WTC11 (cell line): ENCODE measurements around the gene PLD5. TPM values are rescaled to one million over a fixed set of nuclear protein-coding genes. Genes with fewer than 3 reads are reported as not detected.

Experiments
- ATAC-seq: fragments of 200-7000 bp; cut with Tn5 transposase; 2 replicates; pipeline ENCODE4 v1.10.0; 2021; ENCODE audit warnings: mild to moderate bottlenecking, moderate library complexity
- CTCF ChIA-PET: fragments of 300-600 bp; sonication (Branson Sonifier 250); formaldehyde crosslinking; loops from one replicate; lab custom pipeline; 2021; ENCODE audit warnings: antibody characterized with exemption; lab: Charles Lee
- POLR2A ChIA-PET: fragments of 350-600 bp; sonication (Branson Sonifier 250); formaldehyde crosslinking; loops from one replicate; lab custom pipeline; 2021; ENCODE audit warnings: antibody characterized with exemption; lab: Charles Lee
- DNase-seq: peaks from one replicate; pipeline ENCODE4 v3.0.0; 2021; ENCODE audit warnings: low spot score
- H3K27ac Mint-ChIP-seq: 2 replicates; pipeline ENCODE4 v1.8.0; 2021; ENCODE audit warnings: mixed read lengths
- H3K27me3 Mint-ChIP-seq: 2 replicates; pipeline ENCODE4 v1.8.0; 2021; ENCODE audit warnings: low read depth, mild to moderate bottlenecking, moderate library complexity, mixed read lengths
- H3K36me3 Mint-ChIP-seq: 2 replicates; pipeline ENCODE4 v1.8.0; 2021; ENCODE audit warnings: mixed read lengths
- H3K4me1 Mint-ChIP-seq: 2 replicates; pipeline ENCODE4 v1.8.0; 2022; ENCODE audit warnings: mixed read lengths
- H3K4me3 Mint-ChIP-seq: 2 replicates; pipeline ENCODE4 v1.8.0; 2021; ENCODE audit warnings: mild to moderate bottlenecking, moderate library complexity, mixed read lengths
- H3K9me3 Mint-ChIP-seq: 2 replicates; pipeline ENCODE4 v1.8.0; 2021; ENCODE audit warnings: mixed read lengths
- AR ChIP-seq: fragments of 250-450 bp; sonication (Bioruptor Pico); IDR thresholded peaks from 2 replicates; pipeline ENCODE4 v1.9.0; 2021; ENCODE audit warnings: mild to moderate bottlenecking
- ARID4B ChIP-seq: sonication (generic); formaldehyde crosslinking; IDR thresholded peaks from 2 replicates; pipeline ENCODE4 v1.8.0; 2023; ENCODE audit warnings: missing genetic modification reagents, mild to moderate bottlenecking, borderline replicate concordance
- FOXP4 ChIP-seq: sonication (generic); formaldehyde crosslinking; IDR thresholded peaks from 2 replicates; pipeline ENCODE4 v1.8.0; 2022; ENCODE audit warnings: mild to moderate bottlenecking, missing genetic modification reagents
- HMGA2 ChIP-seq: fragments of 250-450 bp; sonication (Bioruptor Pico); IDR thresholded peaks from 2 replicates; pipeline ENCODE4 v1.4.0; 2021; ENCODE audit warnings: mild to moderate bottlenecking, moderate library complexity
- HMGXB4 ChIP-seq: sonication (generic); formaldehyde crosslinking; IDR thresholded peaks from 2 replicates; pipeline ENCODE4 v1.8.1; 2023; ENCODE audit warnings: mild to moderate bottlenecking, moderate library complexity, missing genetic modification reagents
- MYBL2 ChIP-seq: sonication (generic); formaldehyde crosslinking; IDR thresholded peaks from 2 replicates; pipeline ENCODE4 v1.8.1; 2023; ENCODE audit warnings: mild to moderate bottlenecking, moderate library complexity, missing genetic modification reagents
- NFATC4 ChIP-seq: fragments of 250-450 bp; sonication (Bioruptor Pico); IDR thresholded peaks from 2 replicates; pipeline ENCODE4 v1.9.0; 2021; ENCODE audit warnings: mild to moderate bottlenecking
- PREB ChIP-seq: sonication (generic); formaldehyde crosslinking; IDR thresholded peaks from 2 replicates; pipeline ENCODE4 v1.8.1; 2022; ENCODE audit warnings: mild to moderate bottlenecking, missing genetic modification reagents, moderate library complexity, borderline replicate concordance
- PRRX2 ChIP-seq: fragments of 250-450 bp; sonication (Bioruptor Pico); IDR thresholded peaks from 2 replicates; pipeline ENCODE4 v1.8.0; 2021; ENCODE audit warnings: mild to moderate bottlenecking
- STAT6 ChIP-seq: sonication (generic); formaldehyde crosslinking; conservative IDR thresholded peaks from 2 replicates; pipeline ENCODE4 v1.8.1; 2023; ENCODE audit warnings: mild to moderate bottlenecking, low read depth, missing genetic modification reagents, moderate library complexity
- ZNF671 ChIP-seq: fragments of 250-450 bp; sonication (Bioruptor Pico); IDR thresholded peaks from 2 replicates; pipeline ENCODE4 v1.8.0; 2021; ENCODE audit warnings: mild to moderate bottlenecking
- total RNA-seq: library from RNA; stranded (reverse); gene quantifications from 3 replicates; pipeline ENCODE4 v1.2.3, GENCODE V29; 2021

Gene PLD5
- total RNA-seq, 1 experiment from 2014 or later = 6.4 TPM

GRCh38 chr1:242189591-242189990, 334.9 kb downstream of the PLD5 start:
- ATAC-seq = peak; percentile 83
- H3K9me3 Mint-ChIP-seq = peaks cover 5% of the 10 kb centered on the region
- H3K36me3 Mint-ChIP-seq = no peaks in the 10 kb centered on the region
- H3K27me3 Mint-ChIP-seq = no peaks in the 10 kb centered on the region
- DNase-seq = peak; percentile 39
- no peak overlapping the region for H3K4me3 Mint-ChIP-seq
- CTCF ChIA-PET = interaction anchor here (0.7 to 2.0 kb wide), 7 partner anchors 8 to 192 kb away, joined by 3 to 12 read pairs (median 3); no protein-coding TSS in a partner anchor
- peaks cover 18% of the 10 kb centered on the region for H3K4me1 Mint-ChIP-seq
- no peak overlapping the region for H3K27ac Mint-ChIP-seq
- no peak for TF ChIP-seq STAT6 (CRISPR knock-in tag)
- TF ChIP-seq ARID4B (CRISPR knock-in tag) = no peak
- no peak for TF ChIP-seq PRRX2 (CRISPR knock-in tag)
- TF ChIP-seq ZNF671 (CRISPR knock-in tag) = no peak
- TF ChIP-seq PREB = no peak
- TF ChIP-seq NFATC4 = no peak
- no peak for TF ChIP-seq HMGA2
- no peak for TF ChIP-seq FOXP4 (CRISPR knock-in tag)
- no peak for TF ChIP-seq AR
- no peak for TF ChIP-seq MYBL2 (CRISPR knock-in tag)
- no peak for TF ChIP-seq HMGXB4 (CRISPR knock-in tag)
- POLR2A ChIA-PET = no interaction called here
